Measurements from ENCODE around the gene CRISP1.

The CRISP1 gene
- total RNA-seq = 0 reads per million in 3 donors

GRCh38 chr6:49866485-49866943, at the start of gene CRISP1:
Gene CRISP1, minus strand, starts transcription at chr6:49866535. Its CDS starts 9,135 bp downstream, at chr6:49857400.
- Histone ChIP-seq H3K27me3 (replicated peaks; ENCODE audit: control insufficient read depth, insufficient read depth, low read length, poor library complexity, severe bottlenecking) (no peaks in the 10 kb centered on the region), H3K27ac (ENCODE audit: insufficient read depth, low read length, poor library complexity, severe bottlenecking) (no peak within 1 kb of the TSS), H3K36me3 (ENCODE audit: control insufficient read depth, insufficient read depth, low read length) (no peaks in the 10 kb centered on the region), H3K4me1 (ENCODE audit: control insufficient read depth, insufficient read depth, low read length, poor library complexity, severe bottlenecking) (no peaks in the 10 kb centered on the region), H3K4me3 (ENCODE audit: insufficient read depth, low read depth, low read length, poor library complexity, severe bottlenecking) (no peak within 1 kb of the TSS), H3K9me3 (ENCODE audit: control insufficient read depth, low read length) (no peaks in the 10 kb centered on the region)
- no peak for DNase-seq

GRCh38 chr6:49915035-49915434, 48.7 kb upstream of the CRISP1 start:
- Histone ChIP-seq H3K27ac (ENCODE audit: insufficient read depth, low read length, poor library complexity, severe bottlenecking) (no peak overlapping the region), H3K36me3 (ENCODE audit: control insufficient read depth, insufficient read depth, low read length) (no peaks in the 10 kb centered on the region), H3K27me3 (replicated peaks; ENCODE audit: control insufficient read depth, insufficient read depth, low read length, poor library complexity, severe bottlenecking) (no peaks in the 10 kb centered on the region), H3K9me3 (ENCODE audit: control insufficient read depth, low read length) (no peaks in the 10 kb centered on the region), H3K4me3 (ENCODE audit: insufficient read depth, low read depth, low read length, poor library complexity, severe bottlenecking) (no peak overlapping the region), H3K4me1 (ENCODE audit: control insufficient read depth, insufficient read depth, low read length, poor library complexity, severe bottlenecking) (no peaks in the 10 kb centered on the region)
- no peak for DNase-seq

DNA sequence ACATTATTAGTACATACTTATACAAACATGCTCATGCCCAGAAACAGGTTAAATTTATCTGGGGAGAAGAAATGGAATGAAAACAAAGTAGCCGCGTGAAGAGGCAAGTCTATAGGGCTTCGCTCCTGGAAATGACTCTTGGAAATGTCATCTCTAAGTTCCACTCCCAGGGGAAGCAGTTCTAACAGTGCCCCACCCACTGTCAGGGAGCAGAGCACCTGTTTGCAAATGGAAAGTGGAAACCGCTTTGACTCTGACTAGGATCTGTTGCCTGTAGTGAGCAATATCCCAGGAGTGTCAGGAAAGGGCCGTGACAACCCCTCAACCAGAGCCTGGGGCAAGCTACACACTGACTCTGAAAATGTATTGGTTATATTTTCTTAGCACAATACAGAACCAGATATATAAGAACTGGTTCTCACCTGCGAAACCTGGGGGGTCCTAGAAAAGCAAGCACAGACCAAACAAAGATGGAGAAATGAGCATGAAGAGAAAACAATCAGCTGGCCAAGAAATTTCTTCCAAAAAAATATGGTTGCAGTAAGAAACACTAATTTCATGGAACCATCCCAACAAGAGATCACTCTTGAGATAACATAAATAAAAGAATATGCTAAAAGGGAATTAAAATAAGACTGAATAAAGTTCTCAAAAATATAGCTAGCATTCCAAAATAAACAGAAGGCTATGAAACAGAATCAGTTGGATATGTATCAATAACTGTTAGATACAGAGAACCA, 47.5 kb upstream of the CRISP1 start:
- Histone ChIP-seq H3K4me1 (ENCODE audit: control insufficient read depth, insufficient read depth, low read length, poor library complexity, severe bottlenecking) (no peaks in the 10 kb centered on the region), H3K27ac (ENCODE audit: insufficient read depth, low read length, poor library complexity, severe bottlenecking) (no peak overlapping the region), H3K9me3 (ENCODE audit: control insufficient read depth, low read length) (no peaks in the 10 kb centered on the region), H3K4me3 (ENCODE audit: insufficient read depth, low read depth, low read length, poor library complexity, severe bottlenecking) (no peak overlapping the region), H3K27me3 (replicated peaks; ENCODE audit: control insufficient read depth, insufficient read depth, low read length, poor library complexity, severe bottlenecking) (no peaks in the 10 kb centered on the region), H3K36me3 (ENCODE audit: control insufficient read depth, insufficient read depth, low read length) (no peaks in the 10 kb centered on the region)
- no peak for DNase-seq

GRCh38 chr6:49912196-49912595, 45.9 kb upstream of the CRISP1 start:
- Histone ChIP-seq H3K27me3 (replicated peaks; ENCODE audit: control insufficient read depth, insufficient read depth, low read length, poor library complexity, severe bottlenecking) (no peaks in the 10 kb centered on the region), H3K4me1 (ENCODE audit: control insufficient read depth, insufficient read depth, low read length, poor library complexity, severe bottlenecking) (no peaks in the 10 kb centered on the region), H3K27ac (ENCODE audit: insufficient read depth, low read length, poor library complexity, severe bottlenecking) (no peak overlapping the region), H3K36me3 (ENCODE audit: control insufficient read depth, insufficient read depth, low read length) (no peaks in the 10 kb centered on the region), H3K9me3 (ENCODE audit: control insufficient read depth, low read length) (no peaks in the 10 kb centered on the region), H3K4me3 (ENCODE audit: insufficient read depth, low read depth, low read length, poor library complexity, severe bottlenecking) (no peak overlapping the region)
- DNase-seq = no peak

GRCh38 chr6:49911252-49911651, 44.9 kb upstream of the CRISP1 start:
- H3K9me3 ChIP-seq (ENCODE audit: control insufficient read depth, low read length) = no peaks in the 10 kb centered on the region
- no peaks in the 10 kb centered on the region for H3K4me1 ChIP-seq (ENCODE audit: control insufficient read depth, insufficient read depth, low read length, poor library complexity, severe bottlenecking)
- H3K4me3 ChIP-seq (ENCODE audit: insufficient read depth, low read depth, low read length, poor library complexity, severe bottlenecking) = no peak overlapping the region
- H3K27me3 ChIP-seq (replicated peaks; ENCODE audit: control insufficient read depth, insufficient read depth, low read length, poor library complexity, severe bottlenecking) = no peaks in the 10 kb centered on the region
- H3K27ac ChIP-seq (ENCODE audit: insufficient read depth, low read length, poor library complexity, severe bottlenecking) = no peak overlapping the region
- no peak for DNase-seq
- no peaks in the 10 kb centered on the region for H3K36me3 ChIP-seq (ENCODE audit: control insufficient read depth, insufficient read depth, low read length)

DNA sequence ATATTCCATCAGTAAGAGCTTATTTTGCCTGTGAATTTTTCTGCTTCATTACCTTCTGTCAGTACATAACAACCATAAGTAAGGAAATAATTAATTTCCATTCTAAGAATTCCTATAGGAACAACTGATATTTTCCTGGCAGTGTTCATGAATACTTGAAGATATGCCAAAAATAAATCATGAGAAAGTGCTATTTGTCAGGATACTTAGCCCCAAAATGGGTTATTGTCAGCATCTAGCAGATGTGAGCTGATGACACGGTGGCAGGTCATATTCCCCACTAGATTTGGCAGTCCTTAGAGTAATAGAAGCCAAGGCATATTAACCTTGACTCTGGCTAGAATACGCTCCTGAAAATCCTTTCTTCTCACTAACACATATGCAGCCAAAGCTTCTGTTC, 43.2 kb upstream of the CRISP1 start:
- Histone ChIP-seq H3K27me3 (replicated peaks; ENCODE audit: control insufficient read depth, insufficient read depth, low read length, poor library complexity, severe bottlenecking) (no peaks in the 10 kb centered on the region), H3K27ac (ENCODE audit: insufficient read depth, low read length, poor library complexity, severe bottlenecking) (no peak overlapping the region), H3K4me3 (ENCODE audit: insufficient read depth, low read depth, low read length, poor library complexity, severe bottlenecking) (no peak overlapping the region), H3K9me3 (ENCODE audit: control insufficient read depth, low read length) (no peaks in the 10 kb centered on the region), H3K4me1 (ENCODE audit: control insufficient read depth, insufficient read depth, low read length, poor library complexity, severe bottlenecking) (no peaks in the 10 kb centered on the region), H3K36me3 (ENCODE audit: control insufficient read depth, insufficient read depth, low read length) (no peaks in the 10 kb centered on the region)
- DNase-seq = no peak

GRCh38 chr6:49906526-49906925, 40.2 kb upstream of the CRISP1 start:
- no peaks in the 10 kb centered on the region for H3K4me1 ChIP-seq (ENCODE audit: control insufficient read depth, insufficient read depth, low read length, poor library complexity, severe bottlenecking)
- no peaks in the 10 kb centered on the region for H3K36me3 ChIP-seq (ENCODE audit: control insufficient read depth, insufficient read depth, low read length)
- no peak overlapping the region for H3K4me3 ChIP-seq (ENCODE audit: insufficient read depth, low read depth, low read length, poor library complexity, severe bottlenecking)
- H3K9me3 ChIP-seq (ENCODE audit: control insufficient read depth, low read length) = no peaks in the 10 kb centered on the region
- no peaks in the 10 kb centered on the region for H3K27me3 ChIP-seq (replicated peaks; ENCODE audit: control insufficient read depth, insufficient read depth, low read length, poor library complexity, severe bottlenecking)
- no peak for DNase-seq
- no peak overlapping the region for H3K27ac ChIP-seq (ENCODE audit: insufficient read depth, low read length, poor library complexity, severe bottlenecking)

DNA sequence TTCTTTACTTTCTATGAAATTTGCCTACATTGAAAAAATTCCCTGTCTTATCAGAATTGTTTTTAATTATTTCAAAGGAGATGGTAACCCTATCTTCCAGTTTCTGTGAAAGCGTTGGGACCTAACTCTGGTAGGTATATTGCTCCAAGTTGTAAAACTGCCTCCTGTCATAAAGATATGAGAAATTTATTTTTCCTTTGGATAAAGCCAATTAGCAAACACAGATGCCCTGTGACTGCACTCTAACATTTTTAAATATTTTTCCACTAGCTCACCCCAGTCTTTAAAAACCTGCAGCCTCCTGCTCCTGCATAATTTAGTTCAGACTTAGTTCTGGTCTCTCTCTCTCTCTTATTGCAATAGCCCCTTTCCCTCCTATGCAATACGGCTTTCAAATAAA, 39.0 kb upstream of the CRISP1 start:
- Histone ChIP-seq H3K4me3 (ENCODE audit: insufficient read depth, low read depth, low read length, poor library complexity, severe bottlenecking) (no peak overlapping the region), H3K27me3 (replicated peaks; ENCODE audit: control insufficient read depth, insufficient read depth, low read length, poor library complexity, severe bottlenecking) (no peaks in the 10 kb centered on the region), H3K4me1 (ENCODE audit: control insufficient read depth, insufficient read depth, low read length, poor library complexity, severe bottlenecking) (no peaks in the 10 kb centered on the region), H3K9me3 (ENCODE audit: control insufficient read depth, low read length) (no peaks in the 10 kb centered on the region), H3K36me3 (ENCODE audit: control insufficient read depth, insufficient read depth, low read length) (no peaks in the 10 kb centered on the region), H3K27ac (ENCODE audit: insufficient read depth, low read length, poor library complexity, severe bottlenecking) (no peak overlapping the region)
- no peak for DNase-seq

- Histone ChIP-seq H3K9me3 (ENCODE audit: control insufficient read depth, low read length) (no peaks in the 10 kb centered on the region), H3K27ac (ENCODE audit: insufficient read depth, low read length, poor library complexity, severe bottlenecking) (no peak overlapping the region), H3K4me1 (ENCODE audit: control insufficient read depth, insufficient read depth, low read length, poor library complexity, severe bottlenecking) (no peaks in the 10 kb centered on the region), H3K36me3 (ENCODE audit: control insufficient read depth, insufficient read depth, low read length) (no peaks in the 10 kb centered on the region), H3K4me3 (ENCODE audit: insufficient read depth, low read depth, low read length, poor library complexity, severe bottlenecking) (no peak overlapping the region), H3K27me3 (replicated peaks; ENCODE audit: control insufficient read depth, insufficient read depth, low read length, poor library complexity, severe bottlenecking) (no peaks in the 10 kb centered on the region)
- DNase-seq = no peak
Observed at GRCh38 chr6:49902856-49903255, 36.5 kb upstream of the CRISP1 start.

GRCh38 chr6:49898904-49899566, 32.7 kb upstream of the CRISP1 start:
- Histone ChIP-seq H3K27me3 (replicated peaks; ENCODE audit: control insufficient read depth, insufficient read depth, low read length, poor library complexity, severe bottlenecking) (no peaks in the 10 kb centered on the region), H3K4me3 (ENCODE audit: insufficient read depth, low read depth, low read length, poor library complexity, severe bottlenecking) (no peak overlapping the region), H3K27ac (ENCODE audit: insufficient read depth, low read length, poor library complexity, severe bottlenecking) (no peak overlapping the region), H3K9me3 (ENCODE audit: control insufficient read depth, low read length) (no peaks in the 10 kb centered on the region), H3K4me1 (ENCODE audit: control insufficient read depth, insufficient read depth, low read length, poor library complexity, severe bottlenecking) (no peaks in the 10 kb centered on the region), H3K36me3 (ENCODE audit: control insufficient read depth, insufficient read depth, low read length) (no peaks in the 10 kb centered on the region)
- no peak for DNase-seq
